Limb (tissue), 2 donors: Measurements from ENCODE around the gene CST4.
"Not testable (repeated sequence)": the region's sequence is repeated elsewhere in the genome, so short reads cannot be mapped to it uniquely, and the experiment has no call there.

Experiments
- DNase-seq, 2 donors: peaks; one replicate each; pipeline ENCODE4 v3.0.0-alpha.2; 2016; ENCODE audit errors: extremely low spot score in 2 of 2

CST4 gene

GRCh38 chr20:23689399-23689690, 507 bp upstream of the CST4 start:
- DNase-seq: no peak

GRCh38 chr20:23687986-23688385, 852 bp downstream of the CST4 start:
- DNase-seq: no peak

DNA sequence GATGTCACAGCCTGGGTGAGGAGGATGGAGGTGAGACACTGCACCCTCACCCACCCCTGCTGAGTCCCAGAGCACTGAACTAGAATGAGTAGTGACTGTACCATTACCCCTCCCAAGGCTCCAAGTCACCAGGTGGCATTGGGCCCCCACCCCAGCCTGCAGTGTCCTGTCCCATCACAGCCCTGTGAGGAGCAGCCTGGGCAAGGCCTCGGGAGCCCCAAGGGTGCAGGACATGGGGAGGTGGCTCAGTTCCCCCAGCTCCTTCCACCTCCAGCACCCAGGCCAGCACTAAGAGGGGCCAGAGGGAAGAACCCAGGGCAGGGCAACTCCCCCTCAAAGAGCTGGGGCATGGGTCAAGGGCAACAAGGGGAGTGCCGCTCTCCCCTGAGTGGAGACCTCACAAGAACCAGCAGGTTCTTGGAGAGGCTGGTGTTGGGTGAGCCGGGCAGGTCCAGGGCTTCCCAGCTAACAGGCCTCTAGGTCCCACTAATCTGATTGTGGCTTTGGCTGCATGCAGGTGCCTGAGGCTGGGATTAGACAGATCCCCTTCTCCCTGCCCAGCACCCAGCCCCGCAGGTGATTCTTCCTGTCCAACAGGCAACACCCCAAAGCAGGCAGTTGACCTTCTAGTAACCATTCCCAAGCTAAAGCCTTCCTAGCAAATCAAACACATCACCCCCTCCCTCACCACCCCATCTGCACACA, 2.6 kb downstream of the CST4 start:
- no peak for DNase-seq

- not testable (repeated sequence) for DNase-seq
These were observed 3.3 kb downstream of the CST4 start for GRCh38 chr20:23685529-23685896.

DNA sequence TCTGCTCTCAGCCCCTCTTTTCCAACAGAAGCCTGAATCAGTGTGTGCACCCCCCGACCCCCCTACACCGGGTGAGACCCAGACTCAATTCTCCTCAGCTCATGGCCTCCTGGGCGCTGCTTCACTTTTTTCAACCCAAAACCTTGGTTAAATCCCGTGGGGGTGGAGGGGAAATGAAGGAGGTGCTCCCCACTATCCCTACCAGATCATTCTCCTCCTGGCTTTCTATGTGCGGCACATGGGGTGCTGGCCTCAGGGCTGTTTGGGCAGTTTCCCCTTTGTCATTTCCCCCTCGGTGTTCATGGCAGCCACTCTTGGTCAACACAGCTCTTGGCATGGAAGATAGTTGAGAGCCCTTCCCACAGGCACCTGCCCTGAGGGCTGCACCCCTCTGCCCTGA, 4.6 kb downstream of the CST4 start:
- no peak for DNase-seq

- DNase-seq: no peak
These were observed 5.0 kb downstream of the CST4 start for GRCh38 chr20:23683807-23684206.

DNA sequence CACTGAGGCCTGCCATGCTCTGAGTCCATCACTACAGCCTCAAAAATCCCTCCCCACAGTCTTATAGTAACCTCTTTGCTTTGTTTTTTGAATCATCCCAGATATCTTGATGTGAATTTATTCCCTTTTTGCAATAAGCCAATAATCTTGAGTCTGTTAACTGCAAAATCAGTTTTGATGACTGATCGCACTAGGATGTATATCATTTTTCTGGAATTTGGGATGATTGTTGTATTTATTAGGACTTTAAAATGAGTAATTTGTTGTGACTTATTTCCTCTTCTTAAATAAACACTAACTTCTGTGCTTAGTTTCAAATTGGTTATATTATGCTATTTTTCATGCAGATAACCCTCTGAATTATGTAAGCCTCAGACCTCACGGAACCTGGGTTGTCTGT, 5.6 kb downstream of the CST4 start:
- no peak for DNase-seq

GRCh38 chr20:23680146-23680545, 8.7 kb downstream of the CST4 start:
- DNase-seq: no peak

DNA sequence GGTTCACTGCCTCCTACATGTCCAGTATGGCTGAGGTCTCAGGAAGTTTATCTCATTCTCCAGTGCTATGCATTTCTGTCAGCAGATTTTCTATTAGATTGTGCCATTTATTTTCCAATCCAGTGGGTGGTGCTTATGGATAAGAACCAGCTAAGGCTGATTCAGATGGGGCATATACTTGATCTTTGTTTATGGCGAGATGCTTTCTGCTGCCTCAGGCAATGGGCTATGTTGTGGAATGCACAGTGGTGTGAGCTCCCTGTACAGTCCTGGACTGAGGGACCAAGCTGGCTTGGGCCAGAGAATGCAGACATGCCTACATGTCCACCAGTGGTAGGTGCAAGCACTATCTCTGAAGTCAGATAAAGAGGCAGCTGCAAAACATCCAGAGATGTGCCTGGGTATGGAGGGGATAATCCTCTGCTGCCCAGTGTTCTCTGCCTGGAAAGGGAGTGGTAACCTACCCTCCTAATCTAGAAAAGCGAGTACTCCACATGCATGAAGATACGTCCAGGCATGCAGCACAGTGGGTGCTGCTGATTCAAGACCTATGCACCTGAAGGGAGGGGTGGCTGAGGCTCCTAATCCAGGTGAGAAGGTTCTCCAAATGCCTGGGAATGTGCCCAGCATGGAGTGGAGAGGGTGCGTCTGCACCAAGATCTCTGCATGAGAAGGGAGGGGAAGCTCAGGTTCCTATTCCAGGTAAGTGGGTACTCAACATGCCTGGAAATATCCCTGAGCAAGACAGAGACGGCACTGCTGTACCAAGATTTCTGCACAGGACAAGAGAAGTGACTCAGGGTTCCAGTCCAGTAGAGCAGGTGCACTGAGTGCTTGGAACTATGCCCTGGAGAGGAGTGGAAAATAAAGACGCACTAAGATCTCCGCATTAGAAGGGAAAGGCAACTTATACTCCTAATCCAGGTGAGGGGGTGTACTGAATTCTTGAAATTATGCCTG, 9.4 kb downstream of the CST4 start:
- no peak for DNase-seq

GRCh38 chr20:23673209-23673608, 15.6 kb downstream of the CST4 start:
- no peak for DNase-seq

GRCh38 chr20:23672158-23672557, 16.7 kb downstream of the CST4 start:
- no peak for DNase-seq

DNA sequence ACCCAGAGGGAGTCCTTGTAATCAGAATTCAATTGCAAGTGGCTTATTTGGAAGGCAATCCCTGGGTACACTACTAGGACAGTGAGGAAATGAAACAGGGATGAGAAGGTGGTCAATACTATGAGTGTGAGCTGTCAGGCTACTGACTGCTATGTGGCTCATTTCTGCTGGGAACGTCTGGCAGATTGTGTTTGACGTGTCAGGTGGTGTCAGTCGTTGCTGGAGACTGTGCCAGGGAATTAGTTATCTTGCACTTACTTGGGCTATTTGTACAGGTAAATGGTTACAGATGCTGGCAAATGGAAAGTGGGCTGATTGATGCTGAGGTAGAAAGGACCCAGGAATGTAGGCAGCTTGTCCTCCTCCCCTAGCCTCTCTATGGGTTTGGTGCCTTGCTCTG, 17.4 kb downstream of the CST4 start:
- no peak for DNase-seq

DNA sequence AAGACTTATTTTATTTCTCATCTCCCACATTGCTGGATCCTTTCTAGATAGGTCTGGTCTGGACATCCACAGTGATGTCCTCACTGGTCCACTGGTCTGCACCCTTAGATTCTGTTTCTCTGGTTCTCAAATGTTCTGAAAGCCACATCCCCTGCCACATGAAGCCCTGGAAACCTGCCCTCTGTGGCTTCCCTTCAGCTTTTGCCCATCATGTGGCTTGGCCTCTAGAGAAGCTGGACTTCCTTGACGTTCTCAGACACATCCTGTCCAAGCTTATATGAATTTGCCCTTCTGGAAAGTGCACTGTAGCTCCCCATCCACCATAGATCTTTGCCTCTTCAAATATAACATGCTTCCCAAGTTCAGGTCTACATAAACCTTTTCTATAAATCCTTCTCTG, 18.5 kb downstream of the CST4 start:
- DNase-seq: no peak

DNA sequence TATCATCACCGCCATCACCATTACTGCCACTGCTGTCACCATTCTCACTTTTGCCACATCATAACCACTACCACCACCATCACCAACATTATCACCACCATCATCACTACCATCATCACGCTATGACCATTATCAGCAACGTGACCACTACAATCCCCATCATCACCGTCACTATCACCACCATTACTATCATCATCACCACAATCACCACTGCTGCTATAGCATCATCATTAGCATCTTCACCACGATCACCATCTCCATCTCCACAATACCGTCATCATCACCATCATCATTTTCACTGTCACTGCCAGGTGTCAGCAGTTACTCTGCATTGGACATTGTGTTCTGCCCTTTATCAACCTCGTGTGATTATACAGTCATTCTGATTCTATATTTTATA, 19.0 kb downstream of the CST4 start:
- DNase-seq: no peak

GRCh38 chr20:23669327-23669726, 19.5 kb downstream of the CST4 start:
- DNase-seq: no peak

DNA sequence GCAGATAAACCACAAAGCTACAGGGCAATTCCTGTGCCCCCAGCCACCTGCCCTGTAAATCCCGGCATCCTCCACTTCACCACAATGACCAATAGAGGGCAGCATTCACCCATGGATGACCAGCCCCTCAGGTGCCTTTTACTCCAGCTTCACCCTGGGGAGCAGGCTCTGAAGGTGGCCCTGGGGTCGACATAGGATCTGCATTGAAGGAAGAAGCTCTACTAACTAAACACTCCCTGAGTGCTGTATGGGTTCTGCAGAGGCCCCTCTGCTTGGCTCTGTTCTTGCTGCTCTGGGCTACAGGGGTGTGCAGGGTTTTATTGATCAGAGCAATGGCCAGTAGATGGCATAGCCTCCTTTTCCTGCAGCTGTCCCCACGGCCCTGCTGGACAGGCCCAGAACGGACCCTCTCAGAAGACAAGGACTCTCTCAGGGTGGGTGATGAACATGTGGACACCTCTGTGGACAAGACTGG, 20.3 kb downstream of the CST4 start:
- peak in 1 of 2 donors; percentile 58 for DNase-seq

GRCh38 chr20:23667666-23668065, 21.2 kb downstream of the CST4 start:
- no peak for DNase-seq

DNA sequence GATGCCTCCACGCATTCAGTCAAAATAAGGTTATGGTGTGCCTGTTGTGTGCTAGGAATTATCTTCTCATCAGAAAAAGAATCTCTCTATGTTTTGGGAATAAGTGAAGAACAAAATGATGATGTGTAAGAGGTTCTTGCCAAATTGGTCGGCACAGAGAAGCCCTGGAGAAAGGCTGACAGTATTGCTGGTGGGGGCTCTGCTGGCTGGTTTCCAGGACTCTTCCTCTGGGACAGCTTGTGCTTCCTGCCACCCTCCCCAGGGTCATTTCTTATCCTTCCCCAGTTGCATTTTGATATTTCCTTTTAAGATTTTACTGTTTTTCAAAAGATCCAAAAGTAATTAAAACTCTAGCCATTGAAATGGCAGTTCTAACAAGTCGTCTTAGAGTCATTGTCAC, 22.1 kb downstream of the CST4 start:
- DNase-seq: no peak

GRCh38 chr20:23666189-23666588, 22.6 kb downstream of the CST4 start:
- no peak for DNase-seq

DNA sequence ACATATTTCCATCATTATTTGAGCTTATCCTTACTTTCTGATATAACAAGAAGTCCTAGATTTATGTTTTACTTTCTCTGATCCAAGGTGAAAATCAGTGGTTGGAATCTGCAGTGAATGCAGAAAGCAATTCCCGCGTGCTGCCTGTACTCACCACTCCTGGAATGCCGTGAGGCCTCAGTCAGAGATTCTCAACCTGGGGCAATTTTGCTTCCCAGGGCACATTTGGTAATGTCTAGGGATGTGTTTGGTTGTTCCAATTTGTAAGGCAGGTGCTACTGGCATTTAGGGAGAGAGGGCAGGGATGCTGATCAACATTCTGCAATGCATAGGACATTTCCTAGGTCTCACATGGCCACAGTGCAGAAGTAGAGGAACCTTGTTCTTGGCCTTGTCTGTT, 23.9 kb downstream of the CST4 start:
- no peak for DNase-seq

DNA sequence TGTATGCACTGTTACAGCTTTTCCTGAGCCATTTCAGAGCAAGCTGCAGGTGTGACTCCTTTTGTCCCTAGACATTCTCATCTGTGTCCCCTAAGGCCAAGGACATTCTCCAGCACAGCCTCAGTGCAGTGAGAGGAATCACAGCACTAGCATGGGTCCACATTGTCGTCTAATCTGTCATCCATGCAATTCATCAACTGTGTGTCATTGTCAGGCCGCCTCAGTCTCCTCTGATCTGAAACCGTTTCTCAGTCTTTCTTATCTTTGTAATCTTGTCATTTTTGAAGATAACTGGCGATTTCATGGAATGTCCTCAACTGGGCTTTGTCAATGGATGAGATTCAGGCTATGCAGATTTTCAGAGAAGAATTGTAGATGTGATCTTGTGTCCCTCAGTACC, 24.8 kb downstream of the CST4 start:
- DNase-seq: not testable (repeated sequence)

- no peak for DNase-seq
These were observed 25.7 kb downstream of the CST4 start for GRCh38 chr20:23663180-23663579.

DNA sequence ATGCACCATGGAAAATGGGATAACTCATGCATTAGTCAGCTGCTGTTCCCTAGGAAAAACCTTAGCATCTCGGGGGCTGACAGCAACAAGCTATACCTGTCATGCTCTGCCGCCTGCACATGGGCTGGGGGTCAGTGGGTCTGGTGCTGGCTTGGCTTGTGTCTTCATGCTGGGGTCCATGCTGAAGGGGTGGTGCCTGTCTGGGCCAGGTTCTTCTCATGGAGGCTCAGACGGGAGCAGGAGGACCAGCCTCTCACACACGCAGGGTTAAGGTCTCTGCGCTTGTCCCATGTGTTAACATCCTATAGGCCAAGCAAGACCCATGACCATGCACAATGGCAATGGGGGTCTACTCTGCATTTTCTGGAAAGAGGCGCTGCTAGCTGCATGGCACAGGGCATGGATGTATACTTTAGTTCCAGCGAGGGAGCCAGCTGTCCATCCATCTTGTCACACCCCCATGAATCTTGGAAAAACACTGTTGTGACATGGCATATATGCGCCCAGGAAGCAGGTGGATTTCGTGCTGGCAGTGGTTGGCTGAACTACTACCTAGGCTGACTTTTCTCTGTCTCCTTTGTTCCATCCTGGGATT, 26.5 kb downstream of the CST4 start:
- DNase-seq: no peak
